Measurements from ENCODE around the gene CYBRD1.

The CYBRD1 gene

GRCh38 chr2:171553858-171554257 lies 31.6 kb downstream of the CYBRD1 start:
- TF ChIP-seq FOXA1 (IDR thresholded peaks at IDR 0.05) (no peak), SP1 (IDR thresholded peaks at IDR 0.05) (no peak), NFRKB (IDR thresholded peaks at IDR 0.05) (no peak), FOXM1 (IDR thresholded peaks at IDR 0.05; ENCODE audit: borderline replicate concordance) (no peak), PKNOX1 (IDR thresholded peaks at IDR 0.05) (no peak), ZNF384 (IDR thresholded peaks at IDR 0.05) (no peak), HDGF (IDR thresholded peaks at IDR 0.05; ENCODE audit: borderline replicate concordance) (no peak), L3MBTL2 (conservative IDR thresholded peaks at IDR 0.05) (no peak), ELF4 (IDR thresholded peaks at IDR 0.05) (no peak), FOXK2 (IDR thresholded peaks at IDR 0.05) (no peak), CTBP1 (IDR thresholded peaks at IDR 0.05; ENCODE audit: borderline replicate concordance) (no peak), LEF1 (IDR thresholded peaks at IDR 0.05; ENCODE audit: borderline replicate concordance) (no peak), SUZ12 (IDR thresholded peaks at IDR 0.05) (no peak), ARNT (IDR thresholded peaks at IDR 0.05) (no peak), BHLHE40 (IDR thresholded peaks at IDR 0.05; ENCODE audit: borderline replicate concordance) (no peak), TARDBP (IDR thresholded peaks at IDR 0.05) (no peak)
- ChIA-PET CTCF (no interaction called here), POLR2A (no interaction called here)
- no peak for DNase-seq (ENCODE audit: extremely low spot score)

- ChIA-PET CTCF (no interaction called here), POLR2A (interaction anchor here (0.8 kb wide), 1 partner anchor 33 kb away, joined by 3 read pairs; the partner anchor contains the start of gene CYBRD1)
- no peak for DNase-seq (ENCODE audit: extremely low spot score)
- TF ChIP-seq BHLHE40 (IDR thresholded peaks at IDR 0.05; ENCODE audit: borderline replicate concordance) (no peak), FOXK2 (IDR thresholded peaks at IDR 0.05) (no peak), ZNF384 (IDR thresholded peaks at IDR 0.05) (no peak), HDGF (IDR thresholded peaks at IDR 0.05; ENCODE audit: borderline replicate concordance) (no peak), SP1 (IDR thresholded peaks at IDR 0.05) (no peak), CTBP1 (IDR thresholded peaks at IDR 0.05; ENCODE audit: borderline replicate concordance) (no peak), LEF1 (IDR thresholded peaks at IDR 0.05; ENCODE audit: borderline replicate concordance) (no peak), ELF4 (IDR thresholded peaks at IDR 0.05) (no peak), ARNT (IDR thresholded peaks at IDR 0.05) (no peak), PKNOX1 (IDR thresholded peaks at IDR 0.05) (no peak), L3MBTL2 (conservative IDR thresholded peaks at IDR 0.05) (no peak), NFRKB (IDR thresholded peaks at IDR 0.05) (no peak), FOXM1 (IDR thresholded peaks at IDR 0.05; ENCODE audit: borderline replicate concordance) (no peak), TARDBP (IDR thresholded peaks at IDR 0.05) (no peak), FOXA1 (IDR thresholded peaks at IDR 0.05) (no peak), SUZ12 (IDR thresholded peaks at IDR 0.05) (no peak)
These were observed 32.8 kb downstream of the CYBRD1 start for GRCh38 chr2:171554991-171555615.

GRCh38 chr2:171557363-171557762 lies 35.1 kb downstream of the CYBRD1 start:
- CTCF ChIA-PET = no interaction called here
- POLR2A ChIA-PET = no interaction called here
- no peak for DNase-seq (ENCODE audit: extremely low spot score)
- TF ChIP-seq FOXK2 (IDR thresholded peaks at IDR 0.05) (no peak), FOXM1 (IDR thresholded peaks at IDR 0.05; ENCODE audit: borderline replicate concordance) (no peak), PKNOX1 (IDR thresholded peaks at IDR 0.05) (no peak), SP1 (IDR thresholded peaks at IDR 0.05) (no peak), BHLHE40 (IDR thresholded peaks at IDR 0.05; ENCODE audit: borderline replicate concordance) (no peak), ELF4 (IDR thresholded peaks at IDR 0.05) (no peak), CTBP1 (IDR thresholded peaks at IDR 0.05; ENCODE audit: borderline replicate concordance) (no peak), SUZ12 (IDR thresholded peaks at IDR 0.05) (no peak), FOXA1 (IDR thresholded peaks at IDR 0.05) (no peak), ZNF384 (IDR thresholded peaks at IDR 0.05) (no peak), ARNT (IDR thresholded peaks at IDR 0.05) (no peak), LEF1 (IDR thresholded peaks at IDR 0.05; ENCODE audit: borderline replicate concordance) (no peak), TARDBP (IDR thresholded peaks at IDR 0.05) (no peak), NFRKB (IDR thresholded peaks at IDR 0.05) (no peak), L3MBTL2 (conservative IDR thresholded peaks at IDR 0.05) (no peak), HDGF (IDR thresholded peaks at IDR 0.05; ENCODE audit: borderline replicate concordance) (no peak)

- ChIA-PET POLR2A (no interaction called here), CTCF (no interaction called here)
- TF ChIP-seq FOXA1 (IDR thresholded peaks at IDR 0.05) (no peak), ARNT (IDR thresholded peaks at IDR 0.05) (no peak), CTBP1 (IDR thresholded peaks at IDR 0.05; ENCODE audit: borderline replicate concordance) (no peak), FOXK2 (IDR thresholded peaks at IDR 0.05) (no peak), BHLHE40 (IDR thresholded peaks at IDR 0.05; ENCODE audit: borderline replicate concordance) (no peak), FOXM1 (IDR thresholded peaks at IDR 0.05; ENCODE audit: borderline replicate concordance) (no peak), TARDBP (IDR thresholded peaks at IDR 0.05) (no peak), SP1 (IDR thresholded peaks at IDR 0.05) (no peak), ZNF384 (IDR thresholded peaks at IDR 0.05) (no peak), LEF1 (IDR thresholded peaks at IDR 0.05; ENCODE audit: borderline replicate concordance) (no peak), HDGF (IDR thresholded peaks at IDR 0.05; ENCODE audit: borderline replicate concordance) (no peak), NFRKB (IDR thresholded peaks at IDR 0.05) (no peak), PKNOX1 (IDR thresholded peaks at IDR 0.05) (no peak)
- no peak for DNase-seq (ENCODE audit: extremely low spot score)
These were observed 41.0 kb downstream of the CYBRD1 start for GRCh38 chr2:171563301-171563700.

GRCh38 chr2:171564463-171564862 lies 42.2 kb downstream of the CYBRD1 start:
- TF ChIP-seq L3MBTL2 (conservative IDR thresholded peaks at IDR 0.05) (no peak), ELF4 (IDR thresholded peaks at IDR 0.05) (no peak)
- CTCF ChIA-PET = no interaction called here
- POLR2A ChIA-PET = no interaction called here
- no peak for DNase-seq (ENCODE audit: extremely low spot score)

Data from HEK293T (cell line).